SKM-1 (cell line): ENCODE results near the gene TBC1D10B.
A peak's percentile ranks its signal among the peaks of the same experiment; 100 is the strongest.
"Not testable (repeated sequence)": the region's sequence is repeated elsewhere in the genome, so short reads cannot be mapped to it uniquely, and the experiment has no call there.

ENCODE experiments used
- DNase-seq: peaks from one replicate; lab custom pipeline; 2025; ENCODE audit not compliant: unreplicated experiment; lab: John Stamatoyannopoulos, UW

TBC1D10B gene

GRCh38 chr16:30356401-30357084, 13.8 kb downstream of the TBC1D10B start:
- no peak for DNase-seq

- no peak for DNase-seq
Observed at GRCh38 chr16:30355954-30356308, 14.4 kb downstream of the TBC1D10B start.

GRCh38 chr16:30355144-30355953, 14.9 kb downstream of the TBC1D10B start, which contains the start of gene CD2BP2:
CD2BP2 (minus strand) TSS chr16:30355308; CDS start chr16:30354681, 627 bp downstream.
- DNase-seq: peak; percentile 96

- no peak for DNase-seq
Observed at GRCh38 chr16:30354423-30355143, 15.7 kb downstream of the TBC1D10B start.

DNA sequence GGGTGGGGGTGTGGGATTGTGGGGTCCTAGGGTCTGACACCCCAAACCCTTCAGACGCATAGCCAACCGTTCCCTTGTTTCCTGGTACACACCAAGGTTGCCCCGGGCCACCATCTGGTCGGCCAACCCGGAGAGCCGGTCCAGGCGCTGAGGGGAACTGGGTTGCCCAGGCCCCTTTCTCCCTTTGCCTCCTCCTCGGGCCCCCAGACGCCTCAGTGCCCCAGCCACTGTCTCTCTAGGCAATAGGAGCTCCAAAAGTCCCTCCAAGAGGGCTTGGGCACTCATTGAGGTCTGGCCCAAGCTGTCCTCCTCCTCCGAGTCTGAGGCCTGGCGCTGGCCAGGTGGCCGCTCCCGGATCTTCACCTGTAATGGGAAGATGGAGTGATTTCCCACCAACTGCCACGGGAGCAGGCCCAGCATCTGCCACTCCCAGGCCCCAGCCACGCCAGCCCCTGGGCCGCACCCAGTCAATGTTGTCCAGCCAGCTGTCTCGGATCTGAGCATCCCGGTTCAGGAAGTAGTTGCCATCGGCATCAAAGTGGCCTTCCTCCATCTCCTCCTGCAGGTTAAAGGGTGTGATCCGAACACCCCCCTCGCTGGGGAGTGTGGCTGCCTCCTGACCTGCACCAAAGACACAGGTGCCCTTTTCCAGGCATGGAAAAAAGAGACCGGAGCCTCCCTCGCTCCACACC, 16.7 kb downstream of the TBC1D10B start:
- DNase-seq: no peak

- no peak for DNase-seq
Observed at GRCh38 chr16:30352488-30353401, 17.5 kb downstream of the TBC1D10B start.

GRCh38 chr16:30351586-30352419, 18.5 kb downstream of the TBC1D10B start:
- no peak for DNase-seq

GRCh38 chr16:30351001-30351441, 19.3 kb downstream of the TBC1D10B start:
- no peak for DNase-seq

GRCh38 chr16:30350134-30350871, 20.0 kb downstream of the TBC1D10B start:
- DNase-seq: no peak

GRCh38 chr16:30349675-30350074, 20.6 kb downstream of the TBC1D10B start:
- DNase-seq: no peak

DNA sequence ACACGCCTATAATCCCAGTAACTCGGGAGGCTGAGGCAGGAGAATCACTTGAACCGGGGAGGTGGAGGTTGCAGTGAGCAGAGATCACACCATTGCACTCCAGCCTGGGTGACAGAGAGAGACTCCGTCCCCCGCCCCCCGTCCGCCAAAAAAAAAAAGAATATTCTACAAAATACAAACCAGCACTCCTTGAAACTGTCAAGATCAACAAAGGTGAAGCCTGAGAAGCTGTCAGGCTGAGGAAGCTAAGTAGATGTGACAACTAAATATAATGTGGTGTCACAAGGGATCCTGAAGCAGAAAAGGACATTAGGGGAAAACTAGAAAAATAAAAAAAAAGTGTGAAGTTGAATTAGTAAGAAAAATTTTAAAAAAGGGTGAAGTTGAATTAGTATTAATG, 21.4 kb downstream of the TBC1D10B start:
- DNase-seq: no peak

DNA sequence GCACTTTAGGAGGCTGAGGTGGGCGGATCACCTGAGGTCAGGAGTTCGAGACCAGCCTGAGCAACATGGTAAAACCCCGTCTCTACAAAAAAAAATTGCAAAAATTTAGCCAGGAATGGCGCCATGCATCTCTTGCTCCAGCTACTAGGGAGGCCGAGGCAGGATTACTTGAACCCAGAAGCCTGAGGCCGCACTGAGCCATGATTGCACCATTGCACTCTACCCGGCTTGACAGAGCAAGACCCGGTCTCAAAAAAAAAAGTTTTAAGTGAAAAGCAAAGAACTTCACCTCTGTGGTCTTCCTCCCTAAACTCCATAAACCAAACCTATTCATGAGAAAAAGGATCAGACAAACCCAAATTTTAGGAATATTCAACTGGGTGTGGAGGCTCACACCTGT, 22.2 kb downstream of the TBC1D10B start:
- DNase-seq: no peak

GRCh38 chr16:30346286-30346685, 24.0 kb downstream of the TBC1D10B start:
- DNase-seq: no peak

GRCh38 chr16:30343491-30343820, 26.8 kb downstream of the TBC1D10B start:
- not testable (repeated sequence) for DNase-seq

DNA sequence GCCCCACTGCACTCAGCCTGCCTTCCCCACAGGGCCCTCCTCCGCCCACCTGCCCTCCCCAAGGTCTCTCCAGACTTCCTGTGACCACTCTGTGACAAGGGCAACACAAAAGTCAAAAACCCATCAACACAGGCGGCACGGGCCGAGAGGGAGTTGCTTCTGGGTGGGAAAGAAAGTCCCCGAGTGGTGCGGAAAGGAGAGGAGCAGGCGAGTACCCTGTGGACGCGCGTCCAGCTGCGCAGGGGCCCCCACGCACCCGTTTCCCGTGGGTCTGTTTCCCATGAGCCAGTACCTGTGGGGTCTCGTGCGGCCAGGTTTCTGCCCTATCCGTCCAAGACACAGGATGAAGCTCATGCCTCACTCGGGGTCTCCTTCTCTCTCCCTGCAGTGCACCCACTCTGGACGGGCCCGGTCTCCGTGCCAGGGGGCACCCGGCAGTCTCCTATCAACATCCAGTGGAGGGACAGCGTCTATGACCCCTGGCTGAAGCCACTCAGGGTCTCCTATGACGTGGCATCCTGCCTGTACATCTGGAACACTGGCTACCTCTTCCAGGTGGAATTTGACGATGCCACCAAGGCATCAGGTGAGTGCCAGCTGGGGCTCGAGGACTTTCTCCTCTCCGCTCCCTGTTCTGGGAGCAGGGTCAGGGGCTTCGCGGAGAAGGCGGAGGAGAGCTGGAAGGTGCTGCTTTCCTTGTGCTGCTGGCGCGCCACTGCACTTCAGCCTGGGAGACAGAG, 27.4 kb downstream of the TBC1D10B start:
- no peak for DNase-seq

- DNase-seq: not testable (repeated sequence)
Observed at GRCh38 chr16:30341971-30342370, 28.3 kb downstream of the TBC1D10B start.

GRCh38 chr16:30340621-30341020, 29.7 kb downstream of the TBC1D10B start:
- no peak for DNase-seq

DNA sequence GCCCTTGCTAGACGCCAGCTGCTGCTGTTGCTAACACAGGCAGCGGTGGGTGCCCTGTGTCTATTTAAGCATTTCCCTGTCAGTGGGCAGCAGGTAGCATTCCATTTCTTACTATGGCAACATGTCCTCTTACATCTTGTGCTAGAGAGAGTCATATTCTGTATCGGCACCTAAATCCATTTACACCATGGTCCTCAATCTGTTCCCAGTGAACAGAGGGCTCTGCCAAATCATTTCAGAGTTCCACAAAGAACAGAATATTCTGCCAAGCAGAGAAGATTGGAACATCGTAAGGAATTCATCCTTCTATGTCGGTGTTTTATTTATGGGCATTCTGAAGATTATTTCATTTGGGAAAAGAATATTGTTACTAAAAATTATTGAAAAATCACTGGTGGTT, 31.6 kb downstream of the TBC1D10B start:
- not testable (repeated sequence) for DNase-seq
